ENCODE results near the gene CAMTA1.

CAMTA1 gene

DNA sequence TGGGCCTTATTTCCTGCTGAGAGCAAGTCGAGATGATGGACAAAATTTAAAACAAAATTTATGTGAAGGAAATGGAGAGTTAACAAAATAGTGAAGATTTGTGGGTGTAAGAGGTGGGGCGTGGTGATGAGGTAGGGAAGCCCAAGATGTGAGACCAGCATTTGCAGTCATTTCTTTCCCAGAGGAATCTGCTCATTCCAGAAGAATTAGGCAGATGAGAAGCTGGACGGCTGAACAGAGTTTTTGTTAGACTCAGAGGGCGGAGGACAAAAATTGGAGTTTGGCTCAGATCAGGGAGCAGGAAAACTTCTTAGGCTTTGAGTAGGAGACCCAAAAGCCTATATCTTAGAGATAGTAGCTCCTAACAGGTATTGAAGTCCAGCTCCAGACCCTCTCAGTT is 65.3 kb downstream of the CAMTA1 start:
- DNase-seq (ENCODE audit: low spot score): peak; percentile 66

- DNase-seq (ENCODE audit: low spot score): no peak
Observed at GRCh38 chr1:6852136-6852890, 67.1 kb downstream of the CAMTA1 start.

DNA sequence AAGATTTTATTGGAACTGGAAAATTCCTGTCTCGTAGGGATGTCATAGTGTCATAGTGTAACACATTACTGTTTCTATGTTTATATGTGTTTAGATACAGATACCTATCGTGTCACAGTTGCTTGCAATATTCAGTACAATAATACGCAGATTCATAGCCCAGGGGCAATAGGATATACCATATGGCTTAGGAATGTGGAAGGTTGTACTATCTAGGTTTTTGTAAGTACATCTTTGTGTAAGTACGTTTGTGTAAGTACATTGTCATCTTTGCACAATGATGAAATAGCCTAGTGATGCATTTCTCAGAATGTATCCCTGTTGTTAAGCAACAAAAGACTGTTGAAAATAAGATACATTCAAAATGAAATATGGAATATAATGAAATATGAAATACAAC is 68.9 kb downstream of the CAMTA1 start:
- DNase-seq (ENCODE audit: low spot score): no peak

GRCh38 chr1:6857831-6858230 is 72.6 kb downstream of the CAMTA1 start:
- no peak for DNase-seq (ENCODE audit: low spot score)

DNA sequence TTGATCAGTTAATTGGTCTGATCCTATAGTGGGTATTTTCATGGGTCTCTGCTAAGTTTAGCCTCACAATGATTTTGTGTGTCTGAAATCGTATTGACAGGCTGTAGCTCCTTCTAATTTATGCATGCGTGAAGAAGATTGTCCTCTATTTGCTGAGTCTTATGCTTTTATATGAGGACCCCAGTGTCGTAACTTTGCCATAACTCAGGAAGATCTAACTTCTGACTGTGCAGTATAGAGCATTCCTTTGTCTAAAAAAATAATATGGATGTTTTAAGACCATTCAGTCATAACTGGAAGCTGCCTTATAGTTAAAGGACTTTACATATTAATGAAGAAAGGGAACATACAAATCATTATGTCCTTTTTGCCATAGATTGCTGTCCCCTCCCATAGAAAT is 73.3 kb downstream of the CAMTA1 start:
- no peak for DNase-seq (ENCODE audit: low spot score)

- peak; percentile 74 for DNase-seq (ENCODE audit: low spot score)
Observed at GRCh38 chr1:6859415-6860343, 74.4 kb downstream of the CAMTA1 start.

- DNase-seq (ENCODE audit: low spot score): no peak
Observed at GRCh38 chr1:6860401-6860800, 75.1 kb downstream of the CAMTA1 start.

DNA sequence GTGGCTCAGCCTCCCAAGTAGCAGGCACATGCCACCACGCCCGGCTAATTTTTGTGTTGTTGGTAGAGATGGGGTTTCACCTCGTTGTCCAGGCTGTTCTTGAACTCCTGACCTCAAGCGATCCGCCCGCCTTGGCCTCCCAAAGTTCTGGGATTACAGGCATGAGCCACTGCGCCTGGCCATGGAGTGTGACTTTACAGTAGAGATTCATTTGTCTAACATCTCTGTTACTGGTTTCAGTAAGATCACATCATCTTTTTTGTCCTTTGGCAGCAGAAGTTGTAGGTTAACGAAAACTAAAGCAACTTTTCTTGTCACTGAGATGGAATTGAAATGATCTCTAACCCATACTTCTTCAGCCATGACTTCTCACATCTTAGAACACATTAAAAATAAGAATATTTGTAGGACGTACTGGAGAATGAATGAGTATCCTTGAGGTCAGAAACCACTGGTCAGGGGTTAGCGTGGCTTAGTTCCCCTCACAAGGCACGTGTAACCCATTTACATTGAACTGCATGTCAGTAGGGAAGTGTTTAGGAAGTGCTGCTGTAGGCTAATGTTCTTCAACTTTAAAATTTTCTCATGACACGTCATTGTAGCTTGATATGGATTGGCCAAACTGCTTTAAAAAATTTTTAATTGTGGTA is 75.9 kb downstream of the CAMTA1 start:
- no peak for DNase-seq (ENCODE audit: low spot score)

DNA sequence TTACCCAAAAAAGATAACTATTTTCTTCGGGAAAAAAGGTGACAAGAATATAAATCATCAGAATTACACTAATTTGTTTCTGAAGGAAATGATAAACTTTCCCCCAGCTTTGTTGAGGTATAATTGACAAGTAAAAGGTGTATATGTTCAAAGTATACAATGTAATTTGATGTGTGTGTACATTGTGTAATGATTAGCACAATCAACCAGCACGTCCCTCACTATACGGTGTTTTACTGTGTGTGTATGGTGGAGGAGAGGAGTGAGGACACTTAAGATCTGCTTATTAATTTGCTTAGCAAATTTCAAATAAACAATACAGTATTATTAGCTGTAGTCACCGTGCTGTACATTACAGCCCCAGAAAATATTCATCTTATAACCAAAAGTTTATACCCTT is 77.7 kb downstream of the CAMTA1 start:
- no peak for DNase-seq (ENCODE audit: low spot score)

DNA sequence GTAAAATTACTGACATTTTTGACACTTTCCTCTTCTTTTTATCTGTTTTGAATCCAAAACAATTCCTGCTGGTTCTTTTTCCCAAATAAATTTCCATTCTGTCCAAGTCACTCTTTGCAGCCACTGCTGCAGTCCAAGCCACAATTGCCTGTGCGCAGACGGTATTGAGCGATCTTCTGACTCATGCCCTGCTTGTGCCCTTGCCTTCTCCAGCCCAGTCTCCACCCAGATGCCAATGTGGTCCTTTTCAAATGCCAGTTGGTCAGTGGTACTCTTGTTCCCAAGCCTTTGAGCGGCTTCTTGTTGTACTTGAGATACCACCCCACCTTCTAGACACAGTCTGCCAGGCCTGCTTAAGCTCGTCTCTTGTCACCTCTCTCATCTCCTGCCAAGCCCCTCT is 78.9 kb downstream of the CAMTA1 start:
- DNase-seq (ENCODE audit: low spot score): no peak

DNA sequence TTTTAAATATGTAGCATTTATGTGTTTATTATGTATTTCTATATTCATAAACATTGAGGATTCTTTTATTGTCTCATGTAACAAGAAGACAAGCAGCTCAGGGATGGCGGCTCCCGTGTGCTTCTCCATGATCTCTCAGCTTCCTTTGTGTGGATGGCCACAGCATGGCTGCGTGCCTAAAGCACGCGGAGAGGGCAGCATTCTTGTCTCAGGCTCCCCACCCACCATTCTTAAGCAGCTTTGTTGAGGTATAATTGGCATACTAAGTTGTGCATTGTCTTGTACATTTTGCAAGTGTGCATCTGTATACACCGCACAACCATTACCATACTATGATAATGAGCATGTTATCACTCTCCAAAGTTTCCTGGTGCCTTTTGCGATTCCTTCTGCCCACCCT is 81.6 kb downstream of the CAMTA1 start:
- DNase-seq (ENCODE audit: low spot score): no peak

DNA sequence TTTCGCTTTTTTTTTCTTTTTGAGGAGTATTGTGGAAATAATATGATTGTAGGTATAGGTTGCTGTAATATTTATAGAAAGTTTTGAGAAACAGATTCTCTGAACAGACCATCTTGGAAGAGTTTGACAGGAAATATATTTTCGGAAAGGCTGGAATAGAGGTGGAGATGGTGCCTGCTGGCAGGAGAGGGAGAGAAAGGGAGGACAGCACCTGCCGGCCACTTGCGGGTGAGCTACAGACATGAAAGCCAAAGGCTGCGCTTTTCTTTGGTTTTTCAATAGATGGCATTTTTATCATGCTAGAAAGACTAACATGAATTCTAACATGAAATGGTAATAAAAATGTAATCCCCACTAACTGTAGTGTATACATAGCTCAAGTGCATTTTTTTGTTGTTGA is 82.1 kb downstream of the CAMTA1 start:
- no peak for DNase-seq (ENCODE audit: low spot score)

- DNase-seq (ENCODE audit: low spot score): no peak
Observed at GRCh38 chr1:6867729-6868659, 82.7 kb downstream of the CAMTA1 start.

- no peak for DNase-seq (ENCODE audit: low spot score)
Observed at GRCh38 chr1:6868660-6869380, 83.6 kb downstream of the CAMTA1 start.

DNA sequence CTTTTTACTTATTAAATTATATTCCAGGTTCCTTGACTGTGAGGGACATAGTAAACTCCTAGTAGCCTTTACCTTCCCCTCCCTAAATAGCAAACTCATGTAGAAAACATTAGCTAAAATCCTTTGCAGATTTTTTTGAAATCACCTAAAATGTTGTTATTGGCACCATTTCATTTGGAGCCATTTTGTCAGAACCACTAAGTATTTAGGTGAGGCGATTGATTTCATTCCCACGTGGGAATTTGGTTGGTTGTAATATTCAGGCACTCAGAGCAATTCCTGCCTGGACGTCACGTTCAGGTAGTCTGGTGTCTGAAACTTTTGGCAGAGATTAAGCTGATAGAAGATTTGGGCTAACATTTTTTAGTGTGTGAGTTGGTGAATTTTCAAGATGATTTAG is 84.3 kb downstream of the CAMTA1 start:
- DNase-seq (ENCODE audit: low spot score): no peak

DNA sequence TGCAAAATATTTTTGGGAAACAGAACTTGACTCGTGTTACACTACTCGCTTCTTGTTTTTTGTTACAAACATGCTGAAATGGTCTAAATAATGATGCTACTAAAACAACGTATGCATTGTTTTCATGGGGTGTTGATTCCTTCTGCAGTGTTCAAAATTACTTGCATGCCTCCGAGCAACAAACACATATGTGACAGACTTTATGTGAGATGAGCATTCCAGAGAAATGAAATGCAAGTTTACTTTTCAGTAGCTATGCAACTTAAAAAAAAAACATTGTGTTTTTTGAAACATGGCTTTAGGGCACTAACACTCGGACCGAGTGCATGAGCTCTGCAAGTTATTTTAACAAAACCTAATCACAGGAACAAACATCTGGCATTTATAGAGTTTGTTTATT is 84.8 kb downstream of the CAMTA1 start:
- DNase-seq (ENCODE audit: low spot score): peak; percentile 14

DNA sequence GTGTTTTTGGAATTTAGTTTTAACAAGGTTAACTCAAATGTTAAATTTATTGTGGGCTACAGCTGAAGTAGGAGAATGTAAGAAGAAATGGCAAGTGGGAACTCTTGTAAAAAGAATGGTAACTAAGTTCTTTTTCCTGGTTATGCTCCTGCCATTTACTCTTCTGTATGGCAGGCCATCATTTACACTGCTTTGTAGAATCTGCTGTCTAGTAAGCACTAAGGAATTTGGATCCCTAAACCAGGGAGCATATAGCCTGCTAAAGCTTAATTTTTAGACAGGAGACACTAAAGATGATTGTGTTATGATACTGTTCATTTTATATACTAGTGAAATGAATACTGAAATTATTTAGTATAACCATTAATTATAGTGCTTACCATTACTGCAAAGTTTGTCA is 85.3 kb downstream of the CAMTA1 start:
- no peak for DNase-seq (ENCODE audit: low spot score)

- no peak for DNase-seq (ENCODE audit: low spot score)
Observed at GRCh38 chr1:6871300-6871972, 86.2 kb downstream of the CAMTA1 start.

- no peak for DNase-seq (ENCODE audit: low spot score)
Observed at GRCh38 chr1:6872573-6873261, 87.5 kb downstream of the CAMTA1 start.
